HepG2 (cell line): Measurements from ENCODE around the gene CACNA1G. TPM values are rescaled to one million over a fixed set of nuclear protein-coding genes. Genes with fewer than 3 reads are reported as not detected.
A peak's percentile ranks its signal among the peaks of the same experiment; 100 is the strongest.

Experiments used
- CBX5 ChIP-seq: sonication (generic); formaldehyde crosslinking; IDR thresholded peaks from 2 replicates; pipeline ENCODE4 v1.4.0; 2020; ENCODE audit warnings: missing genetic modification reagents, borderline replicate concordance
- ESRRA ChIP-seq: sonication (generic); formaldehyde crosslinking; IDR thresholded peaks from 2 replicates; pipeline ENCODE4 v1.5.1; 2020; ENCODE audit warnings: mild to moderate bottlenecking, low read depth, missing genetic modification reagents
- GATAD2A ChIP-seq: IDR thresholded peaks from 2 replicates; pipeline ENCODE4 v1.6.1; 2016
- MEIS1 ChIP-seq: sonication (generic); formaldehyde crosslinking; IDR thresholded peaks from 2 replicates; pipeline ENCODE4 v1.9.0; 2021; ENCODE audit warnings: mild to moderate bottlenecking, missing genetic modification reagents, moderate library complexity, borderline replicate concordance
- NAIF1 ChIP-seq: sonication (generic); formaldehyde crosslinking; IDR thresholded peaks from 2 replicates; pipeline ENCODE4 v1.5.0; 2020; ENCODE audit warnings: mild to moderate bottlenecking, missing genetic modification reagents, borderline replicate concordance
- NR3C1 ChIP-seq: sonication (generic); formaldehyde crosslinking; IDR thresholded peaks from 2 replicates; pipeline ENCODE4 v1.4.0; 2020; ENCODE audit warnings: missing genetic modification reagents
- POLR2AphosphoS2 ChIP-seq: IDR thresholded peaks from 2 replicates; pipeline ENCODE4 v1.6.1; 2011; ENCODE audit warnings: low read depth, low read length, improper control_type of control experiment
- REPIN1 ChIP-seq: sonication (generic); formaldehyde crosslinking; IDR thresholded peaks from 2 replicates; pipeline ENCODE4 v1.8.0; 2022; ENCODE audit warnings: missing genetic modification reagents, low read depth, mild to moderate bottlenecking, borderline replicate concordance
- ZNF124 ChIP-seq: sonication (generic); formaldehyde crosslinking; IDR thresholded peaks from 2 replicates; pipeline ENCODE4 v1.4.0; 2020; ENCODE audit warnings: missing genetic modification reagents
- ZNF136 ChIP-seq: sonication (generic); formaldehyde crosslinking; IDR thresholded peaks from 2 replicates; pipeline ENCODE4 v1.8.1; 2022; ENCODE audit warnings: low read depth, mild to moderate bottlenecking, moderate library complexity, missing genetic modification reagents
- ZNF556 ChIP-seq: sonication (generic); formaldehyde crosslinking; IDR thresholded peaks from 2 replicates; pipeline ENCODE4 v1.4.0; 2020; ENCODE audit warnings: mild to moderate bottlenecking, missing genetic modification reagents, borderline replicate concordance
- ZNF598 ChIP-seq: sonication (generic); formaldehyde crosslinking; IDR thresholded peaks from 2 replicates; pipeline ENCODE4 v1.5.1; 2020; ENCODE audit warnings: mild to moderate bottlenecking, missing genetic modification reagents, borderline replicate concordance
- ZNF768 ChIP-seq: sonication (generic); formaldehyde crosslinking; IDR thresholded peaks from 2 replicates; pipeline ENCODE4 v1.4.0; 2020; ENCODE audit warnings: missing genetic modification reagents
- ZNF781 ChIP-seq: sonication (generic); formaldehyde crosslinking; IDR thresholded peaks from 2 replicates; pipeline ENCODE4 v1.5.1; 2020; ENCODE audit warnings: borderline replicate concordance, mild to moderate bottlenecking, missing genetic modification reagents; ENCODE audit errors: not compliant biosample characterization
- ZNF878 ChIP-seq: sonication (generic); formaldehyde crosslinking; IDR thresholded peaks from 2 replicates; pipeline ENCODE4 v1.8.1; 2023; ENCODE audit warnings: mild to moderate bottlenecking, missing genetic modification reagents, moderate library complexity
- ZZZ3 ChIP-seq: sonication (generic); formaldehyde crosslinking; IDR thresholded peaks from 2 replicates; pipeline ENCODE4 v1.4.0; 2020; ENCODE audit warnings: missing genetic modification reagents, mild to moderate bottlenecking, borderline replicate concordance
- polyA plus RNA-seq, 8 experiments: library from polyadenylated mRNA; depleted of rRNA in 3 of 8; stranded (reverse) in 7 of 8; unstranded in 1 of 8; fragments of >200 nt; fragmentation: Illumina TruSeq in 4 of 8; extraction: Trizol in 4 of 8; gene quantifications; 2 replicates each; pipeline versions ENCODE4 v1.2.1 to v1.2.3, GENCODE V29; 2011 to 2016; ENCODE audit warnings: low read depth in 4 of 8, missing spikeins in 1 of 8, mixed read lengths in 1 of 8; ENCODE audit not compliant: insufficient read depth in 1 of 8
- total RNA-seq, 5 experiments: library from RNA; depleted of rRNA; stranded (reverse); fragments of >200 nt; fragmentation: Illumina TruSeq; extraction: Trizol; gene quantifications; 2 replicates each; pipeline ENCODE4 v1.2.3, GENCODE V29; 2016; ENCODE audit warnings: low read depth in 1 of 5
- TF ChIP-seq, protein P1 (sequence below), 2 experiments: sonication (generic) in 1 of 2; formaldehyde crosslinking in 1 of 2; IDR thresholded peaks; 2 replicates each; pipeline versions ENCODE4 v1.4.0 to v1.6.1; 2016 to 2020; ENCODE audit warnings: borderline replicate concordance in 1 of 2, low read depth in 1 of 2, mild to moderate bottlenecking in 1 of 2, missing genetic modification reagents in 1 of 2
- TF ChIP-seq, protein P2 (sequence below): sonication (generic); formaldehyde crosslinking; IDR thresholded peaks from 2 replicates; pipeline ENCODE4 v1.4.0; 2020; ENCODE audit warnings: missing genetic modification reagents, mild to moderate bottlenecking, borderline replicate concordance
- TF ChIP-seq, protein P3 (sequence below): sonication (generic); IDR thresholded peaks from 2 replicates; pipeline ENCODE4 v1.6.1; 2016; ENCODE audit warnings: low read depth, borderline replicate concordance
- TF ChIP-seq, protein P4 (sequence below): IDR thresholded peaks from 2 replicates; pipeline ENCODE4 v1.6.1; 2018; ENCODE audit warnings: missing genetic modification reagents

The CACNA1G gene
- total and polyA plus RNA-seq, 2 of the 13 experiments (the other 11 are each of a cell fraction or from before 2014, with no cell fraction given) = 0.02 TPM; not detected in 1

DNA sequence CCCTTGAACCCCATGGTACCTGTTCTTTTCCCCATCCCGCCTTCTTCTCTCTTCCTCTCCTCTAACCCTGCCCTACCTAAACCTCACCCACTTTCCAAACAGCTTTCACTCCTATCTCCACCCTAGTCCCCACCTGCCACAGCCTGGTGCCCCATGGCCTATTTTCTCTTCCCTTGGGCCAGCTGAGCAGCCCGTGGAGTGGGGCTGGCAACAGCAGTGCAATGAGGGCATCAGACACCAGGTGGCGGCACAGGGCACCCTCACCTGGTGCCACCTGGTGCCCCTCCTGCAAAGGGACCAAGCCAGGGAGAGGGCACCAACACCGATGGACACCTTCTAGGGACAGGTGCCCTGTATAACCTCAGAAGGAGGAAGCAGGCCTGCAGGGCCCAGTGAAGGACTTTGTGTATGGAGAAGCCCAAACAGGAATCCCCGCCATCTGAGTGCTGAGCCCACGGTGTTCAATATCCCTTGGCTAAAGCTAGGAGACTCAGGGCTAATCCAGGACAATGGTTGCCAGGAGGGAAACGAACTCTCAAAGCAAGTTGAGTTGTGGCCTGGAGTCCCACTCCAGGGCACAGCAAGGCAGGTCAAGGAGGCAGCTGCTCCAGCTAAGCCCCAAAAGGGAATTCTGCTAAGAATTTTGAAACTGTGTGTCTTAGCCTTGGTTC, 70.1 kb downstream of the CACNA1G start (continued):
- TF ChIP-seq CBX5 (peak; percentile 94), NAIF1 (no peak), ZNF598 (no peak), ZNF781 (no peak), ZNF124 (peak; percentile 72; the same call in 1 of the 2 replicates), GATAD2A (CRISPR knock-in tag) (peak; percentile 76), ZNF878 (0 out of 2 replicates have a peak, but pooled peaks have one; percentile 34), NR3C1 (CRISPR knock-in tag) (no peak), ESRRA (CRISPR knock-in tag) (no peak), ZNF768 (peak; percentile 28; the same call in 1 of the 2 replicates), POLR2AphosphoS2 (no peak), ZNF556 (no peak), MEIS1 (no peak), ZNF136 (CRISPR knock-in tag) (no peak), REPIN1 (CRISPR knock-in tag) (peak; percentile 64; the same call in 1 of the 2 replicates), ZZZ3 (CRISPR knock-in tag) (no peak)
- TF ChIP-seq, protein P1, sequence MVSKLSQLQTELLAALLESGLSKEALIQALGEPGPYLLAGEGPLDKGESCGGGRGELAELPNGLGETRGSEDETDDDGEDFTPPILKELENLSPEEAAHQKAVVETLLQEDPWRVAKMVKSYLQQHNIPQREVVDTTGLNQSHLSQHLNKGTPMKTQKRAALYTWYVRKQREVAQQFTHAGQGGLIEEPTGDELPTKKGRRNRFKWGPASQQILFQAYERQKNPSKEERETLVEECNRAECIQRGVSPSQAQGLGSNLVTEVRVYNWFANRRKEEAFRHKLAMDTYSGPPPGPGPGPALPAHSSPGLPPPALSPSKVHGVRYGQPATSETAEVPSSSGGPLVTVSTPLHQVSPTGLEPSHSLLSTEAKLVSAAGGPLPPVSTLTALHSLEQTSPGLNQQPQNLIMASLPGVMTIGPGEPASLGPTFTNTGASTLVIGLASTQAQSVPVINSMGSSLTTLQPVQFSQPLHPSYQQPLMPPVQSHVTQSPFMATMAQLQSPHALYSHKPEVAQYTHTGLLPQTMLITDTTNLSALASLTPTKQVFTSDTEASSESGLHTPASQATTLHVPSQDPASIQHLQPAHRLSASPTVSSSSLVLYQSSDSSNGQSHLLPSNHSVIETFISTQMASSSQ (IDR thresholded peaks at IDR 0.05; ENCODE audit: low read depth) = no peak
- TF ChIP-seq, protein P1 (CRISPR knock-in tag; IDR thresholded peaks at IDR 0.05; ENCODE audit: borderline replicate concordance) = peak; percentile 48; the same call in 1 of the 2 replicates
- TF ChIP-seq, protein P2, sequence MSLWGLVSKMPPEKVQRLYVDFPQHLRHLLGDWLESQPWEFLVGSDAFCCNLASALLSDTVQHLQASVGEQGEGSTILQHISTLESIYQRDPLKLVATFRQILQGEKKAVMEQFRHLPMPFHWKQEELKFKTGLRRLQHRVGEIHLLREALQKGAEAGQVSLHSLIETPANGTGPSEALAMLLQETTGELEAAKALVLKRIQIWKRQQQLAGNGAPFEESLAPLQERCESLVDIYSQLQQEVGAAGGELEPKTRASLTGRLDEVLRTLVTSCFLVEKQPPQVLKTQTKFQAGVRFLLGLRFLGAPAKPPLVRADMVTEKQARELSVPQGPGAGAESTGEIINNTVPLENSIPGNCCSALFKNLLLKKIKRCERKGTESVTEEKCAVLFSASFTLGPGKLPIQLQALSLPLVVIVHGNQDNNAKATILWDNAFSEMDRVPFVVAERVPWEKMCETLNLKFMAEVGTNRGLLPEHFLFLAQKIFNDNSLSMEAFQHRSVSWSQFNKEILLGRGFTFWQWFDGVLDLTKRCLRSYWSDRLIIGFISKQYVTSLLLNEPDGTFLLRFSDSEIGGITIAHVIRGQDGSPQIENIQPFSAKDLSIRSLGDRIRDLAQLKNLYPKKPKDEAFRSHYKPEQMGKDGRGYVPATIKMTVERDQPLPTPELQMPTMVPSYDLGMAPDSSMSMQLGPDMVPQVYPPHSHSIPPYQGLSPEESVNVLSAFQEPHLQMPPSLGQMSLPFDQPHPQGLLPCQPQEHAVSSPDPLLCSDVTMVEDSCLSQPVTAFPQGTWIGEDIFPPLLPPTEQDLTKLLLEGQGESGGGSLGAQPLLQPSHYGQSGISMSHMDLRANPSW (CRISPR knock-in tag) = no peak
- TF ChIP-seq, protein P3, sequence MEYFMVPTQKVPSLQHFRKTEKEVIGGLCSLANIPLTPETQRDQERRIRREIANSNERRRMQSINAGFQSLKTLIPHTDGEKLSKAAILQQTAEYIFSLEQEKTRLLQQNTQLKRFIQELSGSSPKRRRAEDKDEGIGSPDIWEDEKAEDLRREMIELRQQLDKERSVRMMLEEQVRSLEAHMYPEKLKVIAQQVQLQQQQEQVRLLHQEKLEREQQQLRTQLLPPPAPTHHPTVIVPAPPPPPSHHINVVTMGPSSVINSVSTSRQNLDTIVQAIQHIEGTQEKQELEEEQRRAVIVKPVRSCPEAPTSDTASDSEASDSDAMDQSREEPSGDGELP = peak; percentile 87; the same call in 1 of the 2 replicates
- TF ChIP-seq, protein P4, sequence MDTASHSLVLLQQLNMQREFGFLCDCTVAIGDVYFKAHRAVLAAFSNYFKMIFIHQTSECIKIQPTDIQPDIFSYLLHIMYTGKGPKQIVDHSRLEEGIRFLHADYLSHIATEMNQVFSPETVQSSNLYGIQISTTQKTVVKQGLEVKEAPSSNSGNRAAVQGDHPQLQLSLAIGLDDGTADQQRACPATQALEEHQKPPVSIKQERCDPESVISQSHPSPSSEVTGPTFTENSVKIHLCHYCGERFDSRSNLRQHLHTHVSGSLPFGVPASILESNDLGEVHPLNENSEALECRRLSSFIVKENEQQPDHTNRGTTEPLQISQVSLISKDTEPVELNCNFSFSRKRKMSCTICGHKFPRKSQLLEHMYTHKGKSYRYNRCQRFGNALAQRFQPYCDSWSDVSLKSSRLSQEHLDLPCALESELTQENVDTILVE (CRISPR knock-in tag) = 0 out of 2 replicates have a peak, but pooled peaks have one; percentile 29
